KOPT-K1 (cell line): ENCODE results near the gene USP6NL.

Experiments
- H3K27ac ChIP-seq: fragments of 200-600 bp; sonication (generic); 2 replicates; pipeline ENCODE4 v1.5.1; 2016; ENCODE audit warnings: antibody characterized with exemption, mild to moderate bottlenecking, low read depth, low read length; ENCODE audit not compliant: poor library complexity, severe bottlenecking
- H3K36me3 ChIP-seq: fragments of 200-600 bp; sonication (generic); 2 replicates; pipeline ENCODE4 v1.5.1; 2017; ENCODE audit warnings: antibody characterized with exemption, mild to moderate bottlenecking, low read length, moderate library complexity; ENCODE audit not compliant: insufficient read depth
- H3K9me3 ChIP-seq: fragments of 200-600 bp; sonication (generic); 2 replicates; pipeline ENCODE4 v1.5.1; 2017; ENCODE audit warnings: antibody characterized with exemption, low read length, mild to moderate bottlenecking; ENCODE audit not compliant: insufficient read depth, poor library complexity, severe bottlenecking

The USP6NL gene

GRCh38 chr10:11611248-11612020, at the start of gene USP6NL:
USP6NL (minus strand) TSS chr10:11611650; CDS start chr10:11597634, 14,016 bp downstream.
- H3K27ac ChIP-seq: peak within 1 kb of the TSS; percentile 74
- no peaks in the 10 kb centered on the region for H3K9me3 ChIP-seq
- no peaks in the 10 kb centered on the region for H3K36me3 ChIP-seq

GRCh38 chr10:11658801-11659368, 47.4 kb upstream of the USP6NL start:
- Histone ChIP-seq H3K9me3 (no peaks in the 10 kb centered on the region), H3K36me3 (no peaks in the 10 kb centered on the region), H3K27ac (no peak overlapping the region)

- Histone ChIP-seq H3K9me3 (no peaks in the 10 kb centered on the region), H3K27ac (no peak overlapping the region), H3K36me3 (no peaks in the 10 kb centered on the region)
Observed at GRCh38 chr10:11655836-11656235, 44.4 kb upstream of the USP6NL start.

- Histone ChIP-seq H3K9me3 (no peaks in the 10 kb centered on the region), H3K27ac (no peak overlapping the region), H3K36me3 (no peaks in the 10 kb centered on the region)
Observed at GRCh38 chr10:11654659-11655058, 43.2 kb upstream of the USP6NL start.

- no peak overlapping the region for H3K27ac ChIP-seq
- H3K9me3 ChIP-seq: no peaks in the 10 kb centered on the region
- H3K36me3 ChIP-seq: no peaks in the 10 kb centered on the region
Observed at GRCh38 chr10:11653758-11654471, 42.5 kb upstream of the USP6NL start.

GRCh38 chr10:11647676-11648075, 36.2 kb upstream of the USP6NL start:
- H3K36me3 ChIP-seq: no peaks in the 10 kb centered on the region
- H3K27ac ChIP-seq: no peak overlapping the region
- H3K9me3 ChIP-seq: no peaks in the 10 kb centered on the region

- no peak overlapping the region for H3K27ac ChIP-seq
- H3K36me3 ChIP-seq: no peaks in the 10 kb centered on the region
- no peaks in the 10 kb centered on the region for H3K9me3 ChIP-seq
Observed at GRCh38 chr10:11646450-11646849, 35.0 kb upstream of the USP6NL start.

GRCh38 chr10:11643039-11643438, 31.6 kb upstream of the USP6NL start:
- H3K9me3 ChIP-seq: no peaks in the 10 kb centered on the region
- H3K27ac ChIP-seq: no peak overlapping the region

GRCh38 chr10:11642566-11642965, 31.1 kb upstream of the USP6NL start:
- no peaks in the 10 kb centered on the region for H3K36me3 ChIP-seq
- H3K9me3 ChIP-seq: no peaks in the 10 kb centered on the region
- H3K27ac ChIP-seq: no peak overlapping the region

More at GRCh38 chr10:11643039-11643438, 31.6 kb upstream of the USP6NL start:
- H3K36me3 ChIP-seq: no peaks in the 10 kb centered on the region

- Histone ChIP-seq H3K9me3 (no peaks in the 10 kb centered on the region), H3K27ac (no peak overlapping the region), H3K36me3 (no peaks in the 10 kb centered on the region)
Observed at GRCh38 chr10:11639849-11640764, 28.7 kb upstream of the USP6NL start.

- H3K27ac ChIP-seq: no peak overlapping the region
- no peaks in the 10 kb centered on the region for H3K9me3 ChIP-seq
- H3K36me3 ChIP-seq: no peaks in the 10 kb centered on the region
Observed at GRCh38 chr10:11639362-11639761, 27.9 kb upstream of the USP6NL start.

- H3K27ac ChIP-seq: no peak overlapping the region
- no peaks in the 10 kb centered on the region for H3K9me3 ChIP-seq
- no peaks in the 10 kb centered on the region for H3K36me3 ChIP-seq
Observed at GRCh38 chr10:11638055-11638698, 26.7 kb upstream of the USP6NL start.

- Histone ChIP-seq H3K36me3 (no peaks in the 10 kb centered on the region), H3K27ac (no peak overlapping the region), H3K9me3 (no peaks in the 10 kb centered on the region)
Observed at GRCh38 chr10:11636697-11637303, 25.4 kb upstream of the USP6NL start.
